Activated naive CD4-positive, alpha-beta T cell treated with anti-CD3 and anti-CD28 coated beads for 36 hours (primary cell): ENCODE results near the gene LUC7L2. TPM values are rescaled to one million over a fixed set of nuclear protein-coding genes. Genes with fewer than 3 reads are reported as not detected.
A peak's percentile ranks its signal among the peaks of the same experiment; 100 is the strongest.
"Not testable (repeated sequence)": the region's sequence is repeated elsewhere in the genome, so short reads cannot be mapped to it uniquely, and the experiment has no call there.

Experiments
- CTCF ChIA-PET: fragments of 350-600 bp; sonication (Branson Sonifier 250); formaldehyde crosslinking; loops from one replicate; lab custom pipeline; 2021; ENCODE audit warnings: antibody characterized with exemption; lab: Charles Lee
- DNase-seq: peaks from one replicate; pipeline ENCODE4 v3.0.0-alpha.2; 2020
- H3K27ac Mint-ChIP-seq: one replicate; pipeline ENCODE4 v1.8.0; 2021; ENCODE audit warnings: mild to moderate bottlenecking, mixed read lengths
- H3K27me3 Mint-ChIP-seq: one replicate; pipeline ENCODE4 v1.8.0; 2021; ENCODE audit warnings: low read depth, mixed read lengths
- H3K36me3 Mint-ChIP-seq: one replicate; pipeline ENCODE4 v1.8.0; 2021; ENCODE audit warnings: low read depth, mixed read lengths
- H3K4me1 Mint-ChIP-seq: one replicate; pipeline ENCODE4 v1.8.0; 2021; ENCODE audit warnings: low read depth, mixed read lengths
- H3K4me3 Mint-ChIP-seq: one replicate; pipeline ENCODE4 v1.8.0; 2021; ENCODE audit warnings: mild to moderate bottlenecking, moderate library complexity, mixed read lengths
- H3K9me3 Mint-ChIP-seq: one replicate; pipeline ENCODE4 v1.8.0; 2021; ENCODE audit warnings: mixed read lengths
- intact Hi-C: fragments of 100-400 bp; cut with micrococcal nuclease; formaldehyde crosslinking; loops from one replicate; pipeline ENCODE4 v1.15.1; 2023
- total RNA-seq, 2 experiments: library from RNA; stranded (reverse); gene quantifications; one replicate each; pipeline ENCODE4 v1.2.3, GENCODE V29; 2021

Gene LUC7L2, protein sequence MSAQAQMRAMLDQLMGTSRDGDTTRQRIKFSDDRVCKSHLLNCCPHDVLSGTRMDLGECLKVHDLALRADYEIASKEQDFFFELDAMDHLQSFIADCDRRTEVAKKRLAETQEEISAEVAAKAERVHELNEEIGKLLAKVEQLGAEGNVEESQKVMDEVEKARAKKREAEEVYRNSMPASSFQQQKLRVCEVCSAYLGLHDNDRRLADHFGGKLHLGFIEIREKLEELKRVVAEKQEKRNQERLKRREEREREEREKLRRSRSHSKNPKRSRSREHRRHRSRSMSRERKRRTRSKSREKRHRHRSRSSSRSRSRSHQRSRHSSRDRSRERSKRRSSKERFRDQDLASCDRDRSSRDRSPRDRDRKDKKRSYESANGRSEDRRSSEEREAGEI
- 100 to 1,000 TPM; 132 to 138 TPM for total RNA-seq

DNA sequence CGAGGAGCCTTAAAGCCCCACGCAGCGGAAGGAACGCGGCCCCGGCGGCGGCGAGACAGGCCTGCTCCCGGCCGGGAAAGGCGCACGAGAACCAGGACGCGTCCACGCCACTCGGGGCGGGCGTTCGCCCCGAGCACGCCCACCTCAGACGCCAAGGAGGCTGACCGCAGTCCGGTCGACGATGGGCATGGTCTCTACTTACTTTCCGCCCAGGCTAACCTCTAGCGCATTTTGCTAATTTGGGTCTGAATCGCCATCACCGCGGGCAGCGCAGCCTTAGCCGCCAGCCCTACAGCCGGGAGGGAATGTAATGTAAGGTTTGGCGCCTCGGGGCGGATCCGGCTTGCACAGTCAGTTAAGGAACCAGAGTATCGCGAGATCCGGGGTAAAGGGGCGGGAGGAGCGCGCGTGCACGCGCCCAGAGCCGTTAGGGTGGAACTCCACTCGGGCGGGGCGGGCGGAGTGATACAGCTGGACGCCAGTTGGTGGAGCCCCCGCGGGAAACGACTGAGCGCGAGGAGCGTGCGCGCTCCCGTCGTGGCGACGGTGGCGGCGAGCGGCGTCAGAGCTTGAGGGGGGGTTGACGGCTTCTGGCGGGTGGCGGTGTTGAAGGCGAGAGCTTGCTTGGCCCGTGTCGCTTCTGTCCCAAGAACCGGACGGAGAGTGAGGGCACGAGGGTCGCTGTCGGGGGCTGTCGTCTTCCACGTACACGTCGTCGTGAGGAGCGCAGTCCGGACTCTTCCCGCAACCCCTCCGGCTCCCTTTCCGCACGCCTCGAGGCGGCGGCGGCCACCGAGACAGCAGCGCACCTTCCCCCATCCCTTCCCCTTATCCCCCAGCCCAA is at the start of gene LUC7L2:
Gene LUC7L2, plus strand, starts transcription at position 529 of the 844 bp plus-strand sequence. CDS start 368 bp downstream, outside the sequence.
- DNase-seq = peak; percentile 100
- intact Hi-C loops = loop anchor here (1.0 to 5.0 kb wide), 9 partner anchors 9 to 899 kb away; partner anchors contain the start of genes TRIM24, UBN2, ZC3HAV1 and ZC3HAV1L
- peaks cover 33% of the 10 kb centered on the region for H3K4me1 Mint-ChIP-seq

GRCh38 chr7:139317939-139318505 is 41.7 kb upstream of the LUC7L2 start:
- intact Hi-C loops = no loop called here
- Mint-ChIP-seq H3K4me1 (no peaks in the 10 kb centered on the region), H3K9me3 (no peaks in the 10 kb centered on the region), H3K36me3 (no peaks in the 10 kb centered on the region), H3K27ac (no peak overlapping the region), H3K4me3 (no peak overlapping the region), H3K27me3 (no peaks in the 10 kb centered on the region)
- CTCF ChIA-PET = no interaction called here
- no peak for DNase-seq

More for the DNA sequence above, at the start of gene LUC7L2:
- CTCF ChIA-PET = no interaction called here
- peak within 1 kb of the TSS; percentile 93 for H3K4me3 Mint-ChIP-seq
- no peaks in the 10 kb centered on the region for H3K27me3 Mint-ChIP-seq
- peaks cover 23% of the 10 kb centered on the region for H3K36me3 Mint-ChIP-seq
- H3K27ac Mint-ChIP-seq = peak within 1 kb of the TSS; percentile 98
- no peaks in the 10 kb centered on the region for H3K9me3 Mint-ChIP-seq

GRCh38 chr7:139321071-139321745 is 38.5 kb upstream of the LUC7L2 start:
- Mint-ChIP-seq H3K27me3 (no peaks in the 10 kb centered on the region), H3K9me3 (no peaks in the 10 kb centered on the region), H3K36me3 (no peaks in the 10 kb centered on the region), H3K4me3 (no peak overlapping the region), H3K4me1 (no peaks in the 10 kb centered on the region), H3K27ac (no peak overlapping the region)
- CTCF ChIA-PET = interaction anchor here (0.9 kb wide), 1 partner anchor 9 kb away, joined by 3 read pairs; no protein-coding TSS in a partner anchor
- intact Hi-C loops = no loop called here
- no peak for DNase-seq

- H3K4me1 Mint-ChIP-seq, H3K27me3 Mint-ChIP-seq, H3K9me3 Mint-ChIP-seq, H3K4me3 Mint-ChIP-seq, DNase-seq, CTCF ChIA-PET, H3K27ac Mint-ChIP-seq, intact Hi-C loops, H3K36me3 Mint-ChIP-seq: not testable (repeated sequence)
Observed at GRCh38 chr7:139324709-139325108, 35.0 kb upstream of the LUC7L2 start.

DNA sequence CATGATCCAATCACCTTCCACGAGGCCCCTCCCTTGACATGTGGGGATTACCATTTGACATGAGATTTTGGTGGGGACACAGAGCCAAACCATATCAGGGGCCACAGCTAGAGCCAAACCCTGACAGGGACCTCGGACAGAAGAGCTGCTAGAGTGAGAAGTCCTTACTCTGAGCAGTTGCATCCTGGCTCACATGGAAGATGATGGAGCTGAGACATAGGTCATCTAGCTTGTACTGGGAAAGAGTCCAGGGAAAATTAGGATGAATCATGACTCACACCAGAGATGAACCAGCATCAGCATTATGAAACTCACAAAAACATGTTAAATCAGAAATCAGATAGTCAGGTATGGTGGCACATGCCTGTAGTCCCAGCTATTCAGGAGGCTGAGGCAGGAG is 31.3 kb upstream of the LUC7L2 start:
- intact Hi-C loops = no loop called here
- CTCF ChIA-PET = interaction anchor here (0.8 to 1.1 kb wide), 2 partner anchors 9 to 12 kb away, joined by 3 read pairs; no protein-coding TSS in a partner anchor
- Mint-ChIP-seq H3K27me3 (no peaks in the 10 kb centered on the region), H3K36me3 (no peaks in the 10 kb centered on the region), H3K4me3 (no peak overlapping the region), H3K9me3 (peaks cover 3% of the 10 kb centered on the region), H3K4me1 (peaks cover 16% of the 10 kb centered on the region), H3K27ac (no peak overlapping the region)
- no peak for DNase-seq

- H3K27ac Mint-ChIP-seq = no peak overlapping the region
- no peaks in the 10 kb centered on the region for H3K27me3 Mint-ChIP-seq
- H3K9me3 Mint-ChIP-seq = peaks cover 3% of the 10 kb centered on the region
- DNase-seq = no peak
- H3K4me1 Mint-ChIP-seq = peaks cover 16% of the 10 kb centered on the region
- no peak overlapping the region for H3K4me3 Mint-ChIP-seq
- CTCF ChIA-PET = interaction anchor here (0.6 kb wide), 1 partner anchor 450 kb away, joined by 3 read pairs; no protein-coding TSS in a partner anchor
- H3K36me3 Mint-ChIP-seq = no peaks in the 10 kb centered on the region
- intact Hi-C loops = no loop called here
Observed at GRCh38 chr7:139329119-139329518, 30.6 kb upstream of the LUC7L2 start.

GRCh38 chr7:139330333-139331030 is 29.2 kb upstream of the LUC7L2 start:
- intact Hi-C loops = loop anchor here (1.0 kb wide), 1 partner anchor 10 kb away; no protein-coding TSS in a partner anchor
- Mint-ChIP-seq H3K27me3 (no peaks in the 10 kb centered on the region), H3K9me3 (peaks cover 3% of the 10 kb centered on the region), H3K4me3 (no peak overlapping the region), H3K27ac (no peak overlapping the region), H3K4me1 (peaks cover 16% of the 10 kb centered on the region), H3K36me3 (no peaks in the 10 kb centered on the region)
- CTCF ChIA-PET = interaction anchor here (0.7 to 1.4 kb wide), 2 partner anchors 10 kb away, joined by 3 read pairs; no protein-coding TSS in a partner anchor
- no peak for DNase-seq

DNA sequence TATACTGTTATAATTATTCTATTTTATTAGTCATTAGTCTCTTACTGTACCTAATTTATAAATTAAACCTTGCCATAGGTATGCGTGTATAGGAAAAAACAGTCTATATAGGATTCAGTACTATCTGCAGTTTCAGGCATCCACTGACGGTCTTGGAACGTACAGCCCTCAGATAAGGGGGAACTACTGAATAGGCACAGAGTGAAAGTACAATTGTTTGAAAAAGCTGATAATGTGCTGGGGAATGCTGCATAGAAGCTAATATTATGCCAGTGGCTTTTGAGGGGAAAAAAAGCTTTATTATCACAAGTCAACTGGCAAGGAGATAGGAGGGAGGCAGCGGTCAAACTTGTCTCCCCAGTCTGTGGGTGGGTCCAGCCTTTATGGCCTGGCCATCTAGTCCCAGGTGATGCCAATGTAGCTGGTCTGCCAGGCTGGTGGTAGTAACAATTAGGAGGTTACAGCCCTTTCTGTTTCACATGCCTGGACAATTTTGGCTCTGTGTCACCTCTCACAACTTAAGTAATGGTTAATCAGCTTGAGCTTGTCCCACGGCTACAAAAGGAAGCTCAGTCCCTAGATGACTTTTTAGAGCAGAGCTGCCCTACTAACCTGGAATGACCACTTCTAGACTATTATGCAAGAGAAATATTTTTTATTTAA is 26.9 kb upstream of the LUC7L2 start:
- CTCF ChIA-PET = interaction anchor here (0.8 kb wide), 1 partner anchor 102 kb away, joined by 3 read pairs; no protein-coding TSS in a partner anchor
- intact Hi-C loops = no loop called here
- Mint-ChIP-seq H3K36me3 (no peaks in the 10 kb centered on the region), H3K27me3 (no peaks in the 10 kb centered on the region), H3K4me1 (peaks cover 16% of the 10 kb centered on the region), H3K27ac (no peak overlapping the region), H3K4me3 (no peak overlapping the region), H3K9me3 (peaks cover 3% of the 10 kb centered on the region)
- no peak for DNase-seq

DNA sequence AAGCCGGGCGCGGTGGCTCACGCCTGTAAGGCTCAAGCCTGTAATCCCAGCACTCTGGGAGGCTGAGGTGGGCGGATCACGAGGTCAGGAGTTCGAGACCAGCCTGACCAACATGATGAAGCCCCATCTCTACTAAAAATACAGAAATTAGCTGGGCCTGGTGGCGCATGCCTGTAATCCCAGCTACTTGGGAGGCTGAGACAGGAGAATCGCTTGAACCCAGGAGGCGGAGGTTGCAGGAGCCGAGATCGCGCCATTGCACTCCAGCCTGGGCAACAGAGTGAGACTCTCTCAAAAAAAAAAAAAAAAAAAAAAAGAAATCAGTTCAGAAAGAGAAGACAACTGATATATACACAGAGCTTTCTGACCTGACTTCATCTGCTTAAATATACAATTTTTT is 26.3 kb upstream of the LUC7L2 start:
- H3K9me3 Mint-ChIP-seq, CTCF ChIA-PET, H3K27me3 Mint-ChIP-seq, DNase-seq, intact Hi-C loops, H3K27ac Mint-ChIP-seq, H3K4me3 Mint-ChIP-seq, H3K36me3 Mint-ChIP-seq: not testable (repeated sequence)
- H3K4me1 Mint-ChIP-seq = peaks cover 16% of the 10 kb centered on the region

GRCh38 chr7:139334399-139335150 is 25.1 kb upstream of the LUC7L2 start:
- peaks cover 4% of the 10 kb centered on the region for H3K36me3 Mint-ChIP-seq
- H3K27ac Mint-ChIP-seq = no peak overlapping the region
- intact Hi-C loops = no loop called here
- H3K9me3 Mint-ChIP-seq = peaks cover 6% of the 10 kb centered on the region
- peaks cover 21% of the 10 kb centered on the region for H3K4me1 Mint-ChIP-seq
- CTCF ChIA-PET = no interaction called here
- no peaks in the 10 kb centered on the region for H3K27me3 Mint-ChIP-seq
- H3K4me3 Mint-ChIP-seq = no peak overlapping the region
- no peak for DNase-seq
